ENCODE results near the gene DNAJC28. TPM values are rescaled to one million over a fixed set of nuclear protein-coding genes. Genes with fewer than 3 reads are reported as not detected.
A peak's percentile ranks its signal among the peaks of the same experiment; 100 is the strongest.

Gene DNAJC28
- total RNA-seq, 4 donors from 2014 or later = 0.67 to 4.1 (median 2.7) TPM

GRCh38 chr21:33479679-33480480 is 11.6 kb downstream of the DNAJC28 start, which contains the start of gene TMEM50B:
TMEM50B (minus strand) TSS chr21:33479974; CDS start chr21:33468885, 11,089 bp downstream.
- peak within 1 kb of the TSS; percentile 85 to 100 (median 96) for H3K27ac ChIP-seq
- no peaks in the 10 kb centered on the region for H3K27me3 ChIP-seq
- peak; percentile 97 for ATAC-seq
- peak in 3 of 4 experiments; percentile 67 to 80 (median 76) for TF ChIP-seq CTCF (IDR thresholded peaks at IDR 0.05)
- TF ChIP-seq EP300 (IDR thresholded peaks at IDR 0.05) = no peak
- TF ChIP-seq POLR2AphosphoS5 (IDR thresholded peaks at IDR 0.05) = peak; percentile 88
- peak; percentile 95 to 96 for TF ChIP-seq POLR2A (IDR thresholded peaks at IDR 0.05)
- no peaks in the 10 kb centered on the region for H3K9me3 ChIP-seq
- H3K36me3 ChIP-seq = no peaks in the 10 kb centered on the region
- peak within 1 kb of the TSS; percentile 60 to 99 for H3K4me3 ChIP-seq
- 0% methylated on average over 4 to 11 of the region's 93 CpGs for WGBS, 2 donors (ENCODE audit: low coverage in 1 of 2)
- peaks cover 0 to 27% (median 4%) of the 10 kb centered on the region in 3 donors for H3K4me1 ChIP-seq

- Histone ChIP-seq H3K4me1 (peaks cover 0 to 27% (median 4%) of the 10 kb centered on the region in 3 donors), H3K36me3 (no peaks in the 10 kb centered on the region), H3K27ac (peak overlapping the region; percentile 85 to 100 (median 96)), H3K4me3 (peak overlapping the region; percentile 60 to 99), H3K27me3 (no peaks in the 10 kb centered on the region), H3K9me3 (no peaks in the 10 kb centered on the region)
- TF ChIP-seq CTCF (IDR thresholded peaks at IDR 0.05) (peak in 1 of 4 experiments; percentile 23), POLR2AphosphoS5 (IDR thresholded peaks at IDR 0.05) (no peak), EP300 (IDR thresholded peaks at IDR 0.05) (no peak)
- ATAC-seq = peak; percentile 16
- 0 to 4% methylated on average over 8 to 19 of the region's 68 CpGs for WGBS, 2 donors (ENCODE audit: low coverage in 1 of 2)
These were observed 12.4 kb downstream of the DNAJC28 start for GRCh38 chr21:33478935-33479678.

GRCh38 chr21:33478182-33478581 is 13.3 kb downstream of the DNAJC28 start:
- no peaks in the 10 kb centered on the region for H3K36me3 ChIP-seq
- H3K9me3 ChIP-seq = no peaks in the 10 kb centered on the region
- peak overlapping the region in 3 of 4 donors; percentile 93 to 100 (median 99) for H3K27ac ChIP-seq
- H3K4me3 ChIP-seq = peak overlapping the region; percentile 60 to 99
- H3K27me3 ChIP-seq = no peaks in the 10 kb centered on the region
- TF ChIP-seq EP300 (IDR thresholded peaks at IDR 0.05) = no peak
- no peak for TF ChIP-seq CTCF (IDR thresholded peaks at IDR 0.05)
- no peak for TF ChIP-seq POLR2AphosphoS5 (IDR thresholded peaks at IDR 0.05)
- TF ChIP-seq POLR2A (IDR thresholded peaks at IDR 0.05) = no peak
- ATAC-seq = no peak
- 20 to 58% methylated on average over 1 to 8 of the region's 9 CpGs for WGBS, 2 donors (ENCODE audit: low coverage in 1 of 2)
- peaks cover 0 to 27% (median 4%) of the 10 kb centered on the region in 3 donors for H3K4me1 ChIP-seq

GRCh38 chr21:33477066-33477465 is 14.4 kb downstream of the DNAJC28 start:
- no peak overlapping the region for H3K4me3 ChIP-seq
- no peak for TF ChIP-seq EP300 (IDR thresholded peaks at IDR 0.05)
- TF ChIP-seq POLR2AphosphoS5 (IDR thresholded peaks at IDR 0.05) = no peak
- no peak for TF ChIP-seq CTCF (IDR thresholded peaks at IDR 0.05)
- TF ChIP-seq POLR2A (IDR thresholded peaks at IDR 0.05) = no peak
- H3K4me1 ChIP-seq = peaks cover 0 to 27% (median 4%) of the 10 kb centered on the region in 3 donors
- H3K27me3 ChIP-seq = no peaks in the 10 kb centered on the region
- no peak overlapping the region for H3K27ac ChIP-seq
- no peaks in the 10 kb centered on the region for H3K36me3 ChIP-seq
- 81 to 86% methylated on average over 6 to 7 of the region's 7 CpGs for WGBS, 2 donors (ENCODE audit: low coverage in 1 of 2)
- ATAC-seq = no peak
- no peaks in the 10 kb centered on the region for H3K9me3 ChIP-seq
